KMS-11 (cell line): Measurements from ENCODE around the gene HMGN2.
A peak's percentile ranks its signal among the peaks of the same experiment; 100 is the strongest.

Source experiments
- H2AFZ ChIP-seq: fragments of 200-600 bp; sonication (generic); 2 replicates; pipeline ENCODE4 v1.6.1; 2016; ENCODE audit warnings: antibody characterized with exemption, mixed run types, low read depth
- H3K27ac ChIP-seq: fragments of 200-600 bp; sonication (generic); 2 replicates; pipeline ENCODE4 v1.6.1; 2016; ENCODE audit warnings: mild to moderate bottlenecking, mixed run types
- H3K27me3 ChIP-seq: fragments of 200-600 bp; sonication (generic); 2 replicates; pipeline ENCODE4 v1.6.1; 2017; ENCODE audit warnings: mild to moderate bottlenecking, low read depth, mixed run types, moderate library complexity; ENCODE audit not compliant: insufficient read depth
- H3K36me3 ChIP-seq: fragments of 200-600 bp; sonication (generic); 2 replicates; pipeline ENCODE4 v1.6.1; 2017; ENCODE audit warnings: mild to moderate bottlenecking, mixed run types; ENCODE audit not compliant: insufficient read depth
- H3K4me1 ChIP-seq: fragments of 200-600 bp; sonication (generic); 2 replicates; pipeline ENCODE4 v1.6.1; 2016; ENCODE audit warnings: mild to moderate bottlenecking, low read depth, mixed run types; ENCODE audit not compliant: poor library complexity, severe bottlenecking
- H3K4me2 ChIP-seq: fragments of 200-600 bp; sonication (generic); 2 replicates; pipeline ENCODE4 v1.7.0; 2016; ENCODE audit warnings: mild to moderate bottlenecking, mixed run types
- H3K4me3 ChIP-seq: fragments of 200-600 bp; sonication (generic); IDR thresholded peaks from 2 replicates; pipeline ENCODE4 v1.6.1; 2017; ENCODE audit warnings: low read depth, low read length, mixed read lengths; ENCODE audit not compliant: insufficient read depth
- H3K79me2 ChIP-seq: fragments of 200-600 bp; sonication (generic); 2 replicates; pipeline ENCODE4 v1.6.1; 2016; ENCODE audit warnings: low read depth, mixed run types; ENCODE audit not compliant: insufficient read depth
- H3K9ac ChIP-seq: fragments of 200-600 bp; sonication (generic); 2 replicates; pipeline ENCODE4 v1.6.1; 2016; ENCODE audit warnings: mild to moderate bottlenecking, mixed run types
- H4K20me1 ChIP-seq: fragments of 200-600 bp; sonication (generic); 2 replicates; pipeline ENCODE4 v1.6.1; 2016; ENCODE audit warnings: mild to moderate bottlenecking, mixed run types; ENCODE audit not compliant: insufficient read depth
- CTCF ChIP-seq: fragments of 200-600 bp; sonication (generic); conservative IDR thresholded peaks from 2 replicates; pipeline ENCODE4 v1.6.1; 2017; ENCODE audit warnings: low read depth, mild to moderate bottlenecking, antibody characterized with exemption, low read length, moderate library complexity, mixed read lengths

The HMGN2 gene

GRCh38 chr1:26434161-26434752 lies 38.0 kb upstream of the HMGN2 start:
- TF ChIP-seq CTCF: no peak
- no peak overlapping the region for H3K27ac ChIP-seq
- H3K4me2 ChIP-seq: peak overlapping the region; percentile 99; the same call in 1 of the 2 replicates
- H3K79me2 ChIP-seq: peaks cover 21% of the 10 kb centered on the region; the same call in 1 of the 2 replicates
- H3K9ac ChIP-seq: no peak overlapping the region
- no peak overlapping the region for H3K4me3 ChIP-seq
- no peaks in the 10 kb centered on the region for H4K20me1 ChIP-seq
- peaks cover 26% of the 10 kb centered on the region for H3K4me1 ChIP-seq
- no peak overlapping the region for H2AFZ ChIP-seq
- no peaks in the 10 kb centered on the region for H3K27me3 ChIP-seq
- H3K36me3 ChIP-seq: peaks cover 5% of the 10 kb centered on the region; the same call in 1 of the 2 replicates

GRCh38 chr1:26438041-26438440 lies 34.2 kb upstream of the HMGN2 start:
- no peak overlapping the region for H3K27ac ChIP-seq
- H3K4me1 ChIP-seq: peaks cover 17% of the 10 kb centered on the region
- H3K79me2 ChIP-seq: peaks cover 13% of the 10 kb centered on the region; the same call in 1 of the 2 replicates
- H3K27me3 ChIP-seq: no peaks in the 10 kb centered on the region
- TF ChIP-seq CTCF: no peak
- H2AFZ ChIP-seq: no peak overlapping the region
- peaks cover 5% of the 10 kb centered on the region; the same call in 1 of the 2 replicates for H3K36me3 ChIP-seq
- no peak overlapping the region for H3K9ac ChIP-seq
- no peak overlapping the region for H3K4me3 ChIP-seq
- H4K20me1 ChIP-seq: no peaks in the 10 kb centered on the region
- H3K4me2 ChIP-seq: no peak overlapping the region

GRCh38 chr1:26440259-26440658 lies 32.0 kb upstream of the HMGN2 start:
- no peak overlapping the region for H3K9ac ChIP-seq
- no peaks in the 10 kb centered on the region for H3K4me1 ChIP-seq
- no peak overlapping the region for H3K4me2 ChIP-seq
- no peak overlapping the region for H3K4me3 ChIP-seq
- H3K27ac ChIP-seq: no peak overlapping the region
- H3K27me3 ChIP-seq: no peaks in the 10 kb centered on the region
- no peak for TF ChIP-seq CTCF
- H3K36me3 ChIP-seq: peaks cover 3% of the 10 kb centered on the region; the same call in 1 of the 2 replicates
- no peaks in the 10 kb centered on the region for H4K20me1 ChIP-seq
- H2AFZ ChIP-seq: no peak overlapping the region
- no peaks in the 10 kb centered on the region for H3K79me2 ChIP-seq

DNA sequence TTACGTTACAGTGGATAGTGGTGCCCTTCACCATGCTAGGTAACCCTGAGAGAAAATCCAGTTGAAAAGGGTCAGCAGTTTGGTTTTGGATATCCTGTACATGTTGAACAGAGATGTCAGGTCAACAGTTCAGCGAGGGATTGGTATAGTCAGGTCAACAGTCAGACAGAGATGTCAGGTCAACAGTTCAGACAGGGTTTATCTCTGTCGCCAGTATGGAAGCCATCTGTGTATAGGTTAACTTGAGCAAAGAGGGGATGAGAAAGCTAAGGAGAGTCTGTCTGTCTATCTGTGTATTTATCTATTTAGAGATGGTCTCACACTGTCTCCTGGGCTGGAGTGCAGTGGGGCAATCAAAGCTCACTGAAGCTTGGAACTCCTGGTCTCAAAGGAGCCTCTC lies 22.4 kb upstream of the HMGN2 start:
- Histone ChIP-seq H3K4me3 (no peak overlapping the region), H3K36me3 (no peaks in the 10 kb centered on the region)

More for the DNA sequence above, 22.4 kb upstream of the HMGN2 start:
- Histone ChIP-seq H2AFZ (no peak overlapping the region), H4K20me1 (no peaks in the 10 kb centered on the region), H3K4me1 (no peaks in the 10 kb centered on the region), H3K27me3 (no peaks in the 10 kb centered on the region), H3K9ac (no peak overlapping the region), H3K4me2 (no peak overlapping the region), H3K79me2 (no peaks in the 10 kb centered on the region), H3K27ac (no peak overlapping the region)
- no peak for TF ChIP-seq CTCF
